NCI-H2196 (cell line): Measurements from ENCODE around the gene SSBP3.
"Not testable (repeated sequence)": the region's sequence is repeated elsewhere in the genome, so short reads cannot be mapped to it uniquely, and the experiment has no call there.

ENCODE experiments used
- DNase-seq: peaks from one replicate; lab custom pipeline; 2025; ENCODE audit not compliant: unreplicated experiment; lab: John Stamatoyannopoulos, UW

The SSBP3 gene

GRCh38 chr1:54225986-54226559 lies 180.1 kb downstream of the SSBP3 start:
- no peak for DNase-seq

GRCh38 chr1:54225378-54225777 lies 180.8 kb downstream of the SSBP3 start:
- no peak for DNase-seq

GRCh38 chr1:54224233-54224632 lies 182.0 kb downstream of the SSBP3 start:
- no peak for DNase-seq

- no peak for DNase-seq
Observed at GRCh38 chr1:54223441-54224202, 182.6 kb downstream of the SSBP3 start.

- DNase-seq: no peak
Observed at GRCh38 chr1:54222711-54223110, 183.5 kb downstream of the SSBP3 start.

GRCh38 chr1:54221867-54222484 lies 184.2 kb downstream of the SSBP3 start:
- no peak for DNase-seq

GRCh38 chr1:54221113-54221834 lies 184.9 kb downstream of the SSBP3 start:
- no peak for DNase-seq

GRCh38 chr1:54220004-54220811 lies 186.0 kb downstream of the SSBP3 start:
- DNase-seq: no peak

GRCh38 chr1:54219688-54220003 lies 186.5 kb downstream of the SSBP3 start:
- no peak for DNase-seq

GRCh38 chr1:54218883-54219687 lies 187.1 kb downstream of the SSBP3 start:
- DNase-seq: no peak

GRCh38 chr1:54215523-54215922 lies 190.7 kb downstream of the SSBP3 start:
- no peak for DNase-seq

- no peak for DNase-seq
Observed at GRCh38 chr1:54212872-54213271, 193.3 kb downstream of the SSBP3 start.

GRCh38 chr1:54207896-54208295 lies 198.3 kb downstream of the SSBP3 start:
- not testable (repeated sequence) for DNase-seq

GRCh38 chr1:54207287-54207686 lies 198.9 kb downstream of the SSBP3 start:
- no peak for DNase-seq

- DNase-seq: no peak
Observed at GRCh38 chr1:54204199-54204598, 202.0 kb downstream of the SSBP3 start.

GRCh38 chr1:54200519-54200997 lies 205.6 kb downstream of the SSBP3 start:
- no peak for DNase-seq

- DNase-seq: peak; percentile 95
Observed at GRCh38 chr1:54199765-54200518, 206.3 kb downstream of the SSBP3 start, which contains the start of the genes CYB5RL and MRPL37. Gene CYB5RL, minus strand, starts transcription at chr1:54200030. Its CDS starts 4,414 bp downstream, at chr1:54195616. Gene MRPL37, plus strand, starts transcription at chr1:54200167. Its CDS starts 77 bp downstream, at chr1:54200244.

- no peak for DNase-seq
Observed at GRCh38 chr1:54199151-54199764, 206.9 kb downstream of the SSBP3 start.

- DNase-seq: no peak
Observed at GRCh38 chr1:54193453-54193852, 212.7 kb downstream of the SSBP3 start.
